H9 (cell line): ENCODE measurements around the gene CCDC82. TPM values are rescaled to one million over a fixed set of nuclear protein-coding genes. Genes with fewer than 3 reads are reported as not detected.

ENCODE experiments used
- DNase-seq: peaks from one replicate; pipeline ENCODE4 v3.0.0-alpha.2; 2017
- H2AFZ ChIP-seq: one replicate; pipeline ENCODE4 v1.6.1; 2013; ENCODE audit warnings: mild to moderate bottlenecking, low read length, control low read depth, moderate library complexity
- H2AK5ac ChIP-seq: 2 replicates; pipeline ENCODE4 v1.6.1; 2013; ENCODE audit warnings: low read length, control low read depth, mixed read lengths; ENCODE audit not compliant: insufficient read length
- H2BK120ac ChIP-seq: one replicate; pipeline ENCODE4 v1.6.1; 2013; ENCODE audit warnings: low read depth, mild to moderate bottlenecking, low read length, control low read depth, inconsistent platforms; ENCODE audit not compliant: poor library complexity, severe bottlenecking
- H2BK12ac ChIP-seq: 2 replicates; pipeline ENCODE4 v1.6.1; 2013; ENCODE audit warnings: low read length, control low read depth, mixed read lengths, low read depth; ENCODE audit not compliant: insufficient read length
- H2BK15ac ChIP-seq: 2 replicates; pipeline ENCODE4 v1.6.1; 2013; ENCODE audit warnings: low read depth, low read length, control low read depth
- H2BK20ac ChIP-seq: one replicate; pipeline ENCODE4 v1.6.1; 2013; ENCODE audit warnings: low read depth, mild to moderate bottlenecking, low read length, control low read depth, inconsistent platforms; ENCODE audit not compliant: poor library complexity, severe bottlenecking
- H2BK5ac ChIP-seq: 2 replicates; pipeline ENCODE4 v1.6.1; 2013; ENCODE audit warnings: low read length, control low read depth, mixed read lengths; ENCODE audit not compliant: insufficient read length
- H3K14ac ChIP-seq: 2 replicates; pipeline ENCODE4 v1.6.1; 2013; ENCODE audit warnings: low read length, control low read depth; ENCODE audit not compliant: insufficient read depth
- H3K18ac ChIP-seq: 2 replicates; pipeline ENCODE4 v1.6.1; 2013; ENCODE audit warnings: low read depth, mild to moderate bottlenecking, mixed read lengths, low read length, control low read depth; ENCODE audit not compliant: insufficient read length
- H3K23ac ChIP-seq: 2 replicates; pipeline ENCODE4 v1.6.1; 2013; ENCODE audit warnings: low read length, control low read depth, mixed read lengths, low read depth; ENCODE audit not compliant: insufficient read length
- H3K23me2 ChIP-seq: 2 replicates; pipeline ENCODE4 v1.6.1; 2013; ENCODE audit warnings: low read depth, mild to moderate bottlenecking, mixed read lengths, low read length, control low read depth; ENCODE audit not compliant: insufficient read length, poor library complexity, severe bottlenecking
- H3K27ac ChIP-seq: 2 replicates; pipeline ENCODE4 v1.5.1; 2013; ENCODE audit warnings: low read length, control low read depth, mixed read lengths, low read depth; ENCODE audit not compliant: insufficient read length
- H3K27me3 ChIP-seq: 2 replicates; pipeline ENCODE4 v1.6.1; 2013; ENCODE audit warnings: low read length, control low read depth, inconsistent platforms; ENCODE audit not compliant: insufficient read depth
- H3K4ac ChIP-seq: 2 replicates; pipeline ENCODE4 v1.6.1; 2013; ENCODE audit warnings: low read depth, mild to moderate bottlenecking, control low read depth, inconsistent platforms, low read length, moderate library complexity
- H3K4me1 ChIP-seq: 2 replicates; pipeline ENCODE4 v1.6.1; 2013; ENCODE audit warnings: low read length, control low read depth, inconsistent platforms; ENCODE audit not compliant: insufficient read depth
- H3K4me2 ChIP-seq: 2 replicates; pipeline ENCODE4 v1.6.1; 2013; ENCODE audit warnings: low read length, control low read depth, mixed read lengths; ENCODE audit not compliant: insufficient read length, insufficient read depth
- H3K56ac ChIP-seq: 2 replicates; pipeline ENCODE4 v1.6.1; 2013; ENCODE audit warnings: low read depth, mild to moderate bottlenecking, mixed read lengths, low read length, control low read depth; ENCODE audit not compliant: insufficient read length
- H3K79me1 ChIP-seq: 2 replicates; pipeline ENCODE4 v1.6.1; 2013; ENCODE audit warnings: low read depth, mild to moderate bottlenecking, moderate library complexity, low read length, control low read depth, inconsistent platforms; ENCODE audit not compliant: insufficient read depth, poor library complexity, severe bottlenecking
- H3K79me2 ChIP-seq: 2 replicates; pipeline ENCODE4 v1.6.1; 2013; ENCODE audit warnings: low read length, control low read depth, inconsistent platforms; ENCODE audit not compliant: insufficient read depth
- H3K9ac ChIP-seq: 2 replicates; pipeline ENCODE4 v1.6.1; 2013; ENCODE audit warnings: low read length, control low read depth, mixed read lengths; ENCODE audit not compliant: insufficient read length; ENCODE audit errors: extremely low read depth
- H3K9me3 ChIP-seq: one replicate; pipeline ENCODE4 v1.6.1; 2013; ENCODE audit warnings: low read depth, low read length, inconsistent platforms; ENCODE audit not compliant: control insufficient read depth
- H3T11ph ChIP-seq: one replicate; pipeline ENCODE4 v1.6.1; 2013; ENCODE audit warnings: mild to moderate bottlenecking, low read length, control low read depth, inconsistent platforms
- H4K20me1 ChIP-seq: one replicate; pipeline ENCODE4 v1.6.1; 2013; ENCODE audit not compliant: control insufficient read depth, insufficient read length, insufficient read depth
- H4K5ac ChIP-seq: 2 replicates; pipeline ENCODE4 v1.6.1; 2013; ENCODE audit warnings: low read depth, mild to moderate bottlenecking, mixed read lengths, low read length, control low read depth; ENCODE audit not compliant: insufficient read length
- H4K8ac ChIP-seq: replicated peaks from 2 replicates; pipeline ENCODE4 v1.6.1; 2013; ENCODE audit warnings: low read length, control low read depth, mixed read lengths, low read depth; ENCODE audit not compliant: insufficient read length
- H4K91ac ChIP-seq: 2 replicates; pipeline ENCODE4 v1.6.1; 2013; ENCODE audit warnings: low read depth, mild to moderate bottlenecking, moderate library complexity, mixed read lengths, low read length, control low read depth; ENCODE audit not compliant: insufficient read length
- H3K27ac Mint-ChIP-seq, 3 experiments: 2 replicates in 2 of 3; 3 replicates in 1 of 3; pipeline ENCODE4 v1.8.0; 2020 to 2021; ENCODE audit warnings: mixed read lengths in 3 of 3, mild to moderate bottlenecking in 1 of 3, moderate library complexity in 1 of 3
- H3K27me3 Mint-ChIP-seq: 2 replicates; pipeline ENCODE4 v1.8.0; 2021; ENCODE audit warnings: low read depth, mild to moderate bottlenecking, moderate library complexity, mixed read lengths
- H3K36me3 Mint-ChIP-seq, 3 experiments: 2 replicates in 2 of 3; 3 replicates in 1 of 3; pipeline ENCODE4 v1.8.0; 2020 to 2021; ENCODE audit warnings: low read depth in 3 of 3, mixed read lengths in 3 of 3; ENCODE audit not compliant: insufficient read depth in 1 of 3
- H3K4me1 Mint-ChIP-seq, 2 experiments: 2 replicates each; pipeline ENCODE4 v1.8.0; 2020; ENCODE audit warnings: mixed read lengths in 2 of 2
- H3K4me3 Mint-ChIP-seq, 2 experiments: 2 replicates in 1 of 2; 3 replicates in 1 of 2; pipeline ENCODE4 v1.8.0; 2020 to 2021; ENCODE audit warnings: mild to moderate bottlenecking in 2 of 2, mixed read lengths in 2 of 2, moderate library complexity in 1 of 2
- H3K9me3 Mint-ChIP-seq, 2 experiments: 2 replicates in 1 of 2; 3 replicates in 1 of 2; pipeline ENCODE4 v1.8.0; 2020; ENCODE audit warnings: mild to moderate bottlenecking in 2 of 2, mixed read lengths in 2 of 2, moderate library complexity in 1 of 2
- WGBS: extraction: QIAGEN DNeasy Blood & Tissue Kit; methylation state at CpG from one replicate; pipeline ENCODE4 v1.1.7; 2013; ENCODE audit warnings: missing lambda C conversion rate, low lambda C conversion rate, mixed read lengths; ENCODE audit not compliant: insufficient read length; ENCODE audit errors: extremely low coverage; 5-methylcytosine and 5-hydroxymethylcytosine counted together
- total RNA-seq: library from RNA; stranded (reverse); gene quantifications from 2 replicates; pipeline ENCODE4 v1.2.1, GENCODE V29; 2021
- TF ChIP-seq, protein P1 (sequence below): fragments of 200-600 bp; sonication (generic); conservative IDR thresholded peaks from 3 replicates; pipeline ENCODE4 v1.8.0; 2021; ENCODE audit warnings: antibody characterized with exemption, mild to moderate bottlenecking

The CCDC82 gene
- total RNA-seq, 1 experiment from 2014 or later: 17.4 TPM

DNA sequence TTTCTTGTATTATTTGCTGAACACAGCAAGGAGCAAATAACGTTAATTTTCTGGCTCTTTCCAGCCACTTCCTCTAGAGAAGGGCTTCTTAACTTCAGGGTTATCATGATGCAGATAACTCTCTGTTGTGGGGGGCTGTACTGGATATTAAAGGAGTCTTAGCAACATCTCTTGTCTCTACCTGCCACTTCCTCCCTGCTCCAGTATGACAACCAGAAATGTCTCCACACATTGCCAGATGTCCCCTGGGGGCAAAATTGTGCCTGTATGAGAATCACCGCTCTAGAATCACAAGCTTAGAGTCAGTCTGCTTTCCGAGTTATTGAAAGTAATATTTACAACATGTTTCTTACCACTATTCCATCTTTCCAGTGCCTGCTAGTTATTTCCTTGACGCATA, 6.9 kb upstream of the CCDC82 start:
- H3K23ac ChIP-seq: no peak overlapping the region
- no peaks in the 10 kb centered on the region for H3K23me2 ChIP-seq
- H3K36me3 Mint-ChIP-seq: peaks cover 3 to 14% (median 5%) of the 10 kb centered on the region in 3 experiments; a peak in 5 of 7 replicates
- DNase-seq: no peak
- H3K27me3 Mint-ChIP-seq: no peaks in the 10 kb centered on the region
- no peak overlapping the region for H3K14ac ChIP-seq
- no peaks in the 10 kb centered on the region; the same call in 1 of the 2 replicates for H3K4me1 ChIP-seq
- no peak overlapping the region for H3K9ac ChIP-seq
- no peak overlapping the region for H3T11ph ChIP-seq
- no peak overlapping the region for H2BK20ac ChIP-seq
- no peak overlapping the region for H3K27ac ChIP-seq
- WGBS: no CpG with 5 or more reads among the region's 4 CpGs
- H3K56ac ChIP-seq: no peak overlapping the region
- no peaks in the 10 kb centered on the region for H4K20me1 ChIP-seq
- no peaks in the 10 kb centered on the region for H3K27me3 ChIP-seq
- H3K9me3 Mint-ChIP-seq: peaks cover 2 to 3% of the 10 kb centered on the region in 2 experiments; a peak in 3 of 5 replicates
- H2BK120ac ChIP-seq: no peak overlapping the region
- H3K79me2 ChIP-seq: no peaks in the 10 kb centered on the region
- H3K18ac ChIP-seq: no peak overlapping the region
- H2BK12ac ChIP-seq: no peak overlapping the region
- no peak overlapping the region for H3K4ac ChIP-seq
- no peak overlapping the region for H3K27ac Mint-ChIP-seq
- TF ChIP-seq, protein P1, sequence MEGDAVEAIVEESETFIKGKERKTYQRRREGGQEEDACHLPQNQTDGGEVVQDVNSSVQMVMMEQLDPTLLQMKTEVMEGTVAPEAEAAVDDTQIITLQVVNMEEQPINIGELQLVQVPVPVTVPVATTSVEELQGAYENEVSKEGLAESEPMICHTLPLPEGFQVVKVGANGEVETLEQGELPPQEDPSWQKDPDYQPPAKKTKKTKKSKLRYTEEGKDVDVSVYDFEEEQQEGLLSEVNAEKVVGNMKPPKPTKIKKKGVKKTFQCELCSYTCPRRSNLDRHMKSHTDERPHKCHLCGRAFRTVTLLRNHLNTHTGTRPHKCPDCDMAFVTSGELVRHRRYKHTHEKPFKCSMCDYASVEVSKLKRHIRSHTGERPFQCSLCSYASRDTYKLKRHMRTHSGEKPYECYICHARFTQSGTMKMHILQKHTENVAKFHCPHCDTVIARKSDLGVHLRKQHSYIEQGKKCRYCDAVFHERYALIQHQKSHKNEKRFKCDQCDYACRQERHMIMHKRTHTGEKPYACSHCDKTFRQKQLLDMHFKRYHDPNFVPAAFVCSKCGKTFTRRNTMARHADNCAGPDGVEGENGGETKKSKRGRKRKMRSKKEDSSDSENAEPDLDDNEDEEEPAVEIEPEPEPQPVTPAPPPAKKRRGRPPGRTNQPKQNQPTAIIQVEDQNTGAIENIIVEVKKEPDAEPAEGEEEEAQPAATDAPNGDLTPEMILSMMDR: no peak
- no peaks in the 10 kb centered on the region for H3K9me3 ChIP-seq
- H4K5ac ChIP-seq: no peak overlapping the region
- no peaks in the 10 kb centered on the region for H3K79me1 ChIP-seq
- no peak overlapping the region for H3K4me2 ChIP-seq
- H2BK5ac ChIP-seq: no peak overlapping the region
- H2AK5ac ChIP-seq: no peak overlapping the region
- no peak overlapping the region for H2BK15ac ChIP-seq
- no peaks in the 10 kb centered on the region for H3K4me1 Mint-ChIP-seq
- H2AFZ ChIP-seq: no peak overlapping the region
- no peak overlapping the region for H4K91ac ChIP-seq
- no peak overlapping the region for H3K4me3 Mint-ChIP-seq
- no peak overlapping the region for H4K8ac ChIP-seq
